Cardiac fibroblast (primary cell): ENCODE data around the gene THUMPD3.
A peak's percentile ranks its signal among the peaks of the same experiment; 100 is the strongest.

Experiments
- DNase-seq, 2 donors: peaks; one replicate each; pipeline versions ENCODE4 v3.0.0 to v3.0.0-alpha.2; 2010; ENCODE audit warnings: low read depth in 2 of 2
- H3K4me3 ChIP-seq, 2 donors: replicated peaks in 1 of 2; 1 replicate in 1 of 2; 2 replicates in 1 of 2; pipeline ENCODE4 v1.5.1; 2011; ENCODE audit warnings: low read depth in 2 of 2, low read length in 2 of 2, mild to moderate bottlenecking in 2 of 2, moderate library complexity in 1 of 2
- CTCF ChIP-seq: IDR thresholded peaks from one replicate; pipeline ENCODE4 v1.5.1; 2011; ENCODE audit warnings: low read depth, mild to moderate bottlenecking, low read length, inconsistent platforms

THUMPD3 gene

GRCh38 chr3:9399746-9400145 is 36.9 kb downstream of the THUMPD3 start:
- peak overlapping the region; percentile 92 to 96 for H3K4me3 ChIP-seq
- DNase-seq = peak; percentile 96 to 97
- TF ChIP-seq CTCF = peak; percentile 13

- no peak for DNase-seq
- peak overlapping the region in 1 of 2 donors; percentile 92 for H3K4me3 ChIP-seq
- TF ChIP-seq CTCF = no peak
Observed at GRCh38 chr3:9400616-9401015, 37.8 kb downstream of the THUMPD3 start.

- peak overlapping the region in 1 of 2 donors; percentile 11 for H3K4me3 ChIP-seq
- TF ChIP-seq CTCF = no peak
- no peak for DNase-seq
Observed at GRCh38 chr3:9401986-9402385, 39.1 kb downstream of the THUMPD3 start.

GRCh38 chr3:9402410-9403228 is 39.8 kb downstream of the THUMPD3 start:
- H3K4me3 ChIP-seq = peak overlapping the region in 1 of 2 donors; percentile 11
- peak; percentile 35 to 58 for DNase-seq
- TF ChIP-seq CTCF = no peak

GRCh38 chr3:9403463-9403862 is 40.6 kb downstream of the THUMPD3 start:
- no peak overlapping the region for H3K4me3 ChIP-seq
- no peak for DNase-seq
- no peak for TF ChIP-seq CTCF

GRCh38 chr3:9404680-9405079 is 41.8 kb downstream of the THUMPD3 start:
- no peak for DNase-seq
- peak; percentile 17 for TF ChIP-seq CTCF
- H3K4me3 ChIP-seq = no peak overlapping the region
